Measurements from ENCODE around the gene FRMD6.
A peak's percentile ranks its signal among the peaks of the same experiment; 100 is the strongest.
"Not testable (repeated sequence)": the region's sequence is repeated elsewhere in the genome, so short reads cannot be mapped to it uniquely, and the experiment has no call there.

The FRMD6 gene

GRCh38 chr14:51769261-51769660 lies 117.6 kb downstream of the FRMD6 start:
- H4K20me1 ChIP-seq (ENCODE audit: insufficient read depth); H3K36me3 ChIP-seq (ENCODE audit: insufficient read depth); H3K27ac ChIP-seq; H2AFZ ChIP-seq (ENCODE audit: low read depth); H3K4me3 ChIP-seq (IDR thresholded peaks at IDR 0.05; ENCODE audit: insufficient read depth, low read depth, low read length); H3K4me1 ChIP-seq (ENCODE audit: low read depth, poor library complexity, severe bottlenecking); H3K79me2 ChIP-seq (ENCODE audit: insufficient read depth, low read depth); H3K4me2 ChIP-seq; H3K9ac ChIP-seq; H3K27me3 ChIP-seq (ENCODE audit: insufficient read depth, low read depth): not testable (repeated sequence)

DNA sequence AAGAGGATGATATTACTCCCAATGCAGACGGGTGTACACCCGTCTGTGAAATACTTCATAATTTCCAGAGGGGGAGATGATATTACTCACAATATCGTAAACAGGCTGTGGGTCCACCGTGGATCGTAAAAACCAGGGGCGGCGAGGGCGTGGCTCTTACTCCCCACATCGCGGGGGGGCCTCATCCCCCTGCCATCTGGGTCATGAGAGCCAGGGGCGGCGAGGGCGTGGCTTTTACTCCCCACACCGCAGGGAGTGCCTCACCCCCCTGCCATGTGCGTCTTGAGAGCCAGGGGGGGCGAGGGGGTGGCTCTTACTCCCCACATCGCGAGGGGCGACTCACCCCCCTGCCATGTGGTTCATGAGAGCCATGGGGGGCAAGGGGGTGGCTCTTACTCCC lies 122.5 kb downstream of the FRMD6 start:
- TF ChIP-seq, protein P1, sequence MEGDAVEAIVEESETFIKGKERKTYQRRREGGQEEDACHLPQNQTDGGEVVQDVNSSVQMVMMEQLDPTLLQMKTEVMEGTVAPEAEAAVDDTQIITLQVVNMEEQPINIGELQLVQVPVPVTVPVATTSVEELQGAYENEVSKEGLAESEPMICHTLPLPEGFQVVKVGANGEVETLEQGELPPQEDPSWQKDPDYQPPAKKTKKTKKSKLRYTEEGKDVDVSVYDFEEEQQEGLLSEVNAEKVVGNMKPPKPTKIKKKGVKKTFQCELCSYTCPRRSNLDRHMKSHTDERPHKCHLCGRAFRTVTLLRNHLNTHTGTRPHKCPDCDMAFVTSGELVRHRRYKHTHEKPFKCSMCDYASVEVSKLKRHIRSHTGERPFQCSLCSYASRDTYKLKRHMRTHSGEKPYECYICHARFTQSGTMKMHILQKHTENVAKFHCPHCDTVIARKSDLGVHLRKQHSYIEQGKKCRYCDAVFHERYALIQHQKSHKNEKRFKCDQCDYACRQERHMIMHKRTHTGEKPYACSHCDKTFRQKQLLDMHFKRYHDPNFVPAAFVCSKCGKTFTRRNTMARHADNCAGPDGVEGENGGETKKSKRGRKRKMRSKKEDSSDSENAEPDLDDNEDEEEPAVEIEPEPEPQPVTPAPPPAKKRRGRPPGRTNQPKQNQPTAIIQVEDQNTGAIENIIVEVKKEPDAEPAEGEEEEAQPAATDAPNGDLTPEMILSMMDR (conservative IDR thresholded peaks at IDR 0.05; ENCODE audit: low read depth, low read length): no peak
- H3K4me3 ChIP-seq (IDR thresholded peaks at IDR 0.05; ENCODE audit: insufficient read depth, low read depth, low read length): no peak overlapping the region
- H3K27ac ChIP-seq: no peak overlapping the region
- H3K27me3 ChIP-seq (ENCODE audit: insufficient read depth, low read depth): no peaks in the 10 kb centered on the region
- no peaks in the 10 kb centered on the region for H3K4me1 ChIP-seq (ENCODE audit: low read depth, poor library complexity, severe bottlenecking)
- no peaks in the 10 kb centered on the region for H4K20me1 ChIP-seq (ENCODE audit: insufficient read depth)
- H3K79me2 ChIP-seq (ENCODE audit: insufficient read depth, low read depth): no peaks in the 10 kb centered on the region
- H2AFZ ChIP-seq (ENCODE audit: low read depth): no peak overlapping the region
- no peak overlapping the region for H3K9ac ChIP-seq
- no peak overlapping the region for H3K4me2 ChIP-seq
- no peaks in the 10 kb centered on the region for H3K36me3 ChIP-seq (ENCODE audit: insufficient read depth)

- Histone ChIP-seq H3K36me3 (ENCODE audit: insufficient read depth) (no peaks in the 10 kb centered on the region), H3K79me2 (ENCODE audit: insufficient read depth, low read depth) (no peaks in the 10 kb centered on the region), H3K9ac (no peak overlapping the region), H3K27ac (no peak overlapping the region), H3K4me3 (IDR thresholded peaks at IDR 0.05; ENCODE audit: insufficient read depth, low read depth, low read length) (no peak overlapping the region), H4K20me1 (ENCODE audit: insufficient read depth) (no peaks in the 10 kb centered on the region), H2AFZ (ENCODE audit: low read depth) (peak overlapping the region; percentile 34; the same call in 1 of the 2 replicates), H3K4me2 (no peak overlapping the region), H3K27me3 (ENCODE audit: insufficient read depth, low read depth) (no peaks in the 10 kb centered on the region), H3K4me1 (ENCODE audit: low read depth, poor library complexity, severe bottlenecking) (peaks cover 10% of the 10 kb centered on the region)
- TF ChIP-seq, protein P1 (conservative IDR thresholded peaks at IDR 0.05; ENCODE audit: low read depth, low read length): peak; percentile 46
Observed at GRCh38 chr14:51776102-51776894, 124.6 kb downstream of the FRMD6 start.

DNA sequence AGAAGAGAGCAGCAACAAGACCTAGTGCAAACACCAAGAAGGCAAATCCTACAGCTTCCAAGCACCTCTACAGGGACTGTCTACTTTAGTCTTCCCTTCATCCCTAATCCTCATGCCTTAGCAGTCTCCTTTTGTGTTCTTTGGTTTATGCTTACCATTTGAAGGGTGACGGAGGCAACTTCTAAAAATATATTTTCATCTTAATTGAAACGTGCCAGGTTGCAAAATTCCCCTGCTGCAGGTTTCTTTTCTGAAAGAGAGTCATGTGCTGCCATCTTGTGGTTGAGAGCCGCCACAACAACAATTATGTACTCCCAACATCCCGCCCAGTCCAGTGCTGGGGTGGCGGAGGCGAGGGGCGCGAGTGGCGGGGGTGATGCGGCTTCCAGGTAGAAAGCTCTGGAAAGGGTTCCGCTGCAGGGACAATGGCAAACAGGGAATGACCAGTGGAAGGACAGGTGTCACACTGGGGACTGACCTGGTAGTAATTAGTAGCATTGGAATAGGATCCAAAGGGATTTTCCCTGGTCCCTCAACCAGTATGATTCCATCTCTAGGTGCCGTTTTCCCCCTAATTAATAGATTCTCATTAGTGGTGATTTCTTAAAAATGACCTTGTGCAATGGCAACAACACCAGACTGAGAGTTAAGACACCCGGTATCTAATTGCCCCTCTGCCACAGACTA lies 128.4 kb downstream of the FRMD6 start:
- TF ChIP-seq, protein P1 (conservative IDR thresholded peaks at IDR 0.05; ENCODE audit: low read depth, low read length): peak; percentile 88
- Histone ChIP-seq H3K36me3 (ENCODE audit: insufficient read depth) (no peaks in the 10 kb centered on the region), H2AFZ (ENCODE audit: low read depth) (peak overlapping the region; percentile 50; the same call in 1 of the 2 replicates), H3K79me2 (ENCODE audit: insufficient read depth, low read depth) (no peaks in the 10 kb centered on the region), H4K20me1 (ENCODE audit: insufficient read depth) (no peaks in the 10 kb centered on the region), H3K27me3 (ENCODE audit: insufficient read depth, low read depth) (no peaks in the 10 kb centered on the region), H3K4me1 (ENCODE audit: low read depth, poor library complexity, severe bottlenecking) (peaks cover 10% of the 10 kb centered on the region), H3K27ac (no peak overlapping the region), H3K4me3 (IDR thresholded peaks at IDR 0.05; ENCODE audit: insufficient read depth, low read depth, low read length) (no peak overlapping the region), H3K9ac (no peak overlapping the region), H3K4me2 (peak overlapping the region; percentile 48; the same call in 1 of the 2 replicates)

Measured in KMS-11 (cell line).